GM18520 (cell line): ENCODE results near the gene MAP4K5.
"Not testable (repeated sequence)": the region's sequence is repeated elsewhere in the genome, so short reads cannot be mapped to it uniquely, and the experiment has no call there.

Experiments
- ATAC-seq: cut with Tn5 transposase; IDR thresholded peaks from one replicate; pipeline ENCODE4 v1.9.1; 2021; ENCODE audit not compliant: unreplicated experiment

The MAP4K5 gene

GRCh38 chr14:50533241-50533705, 904 bp upstream of the MAP4K5 start:
- ATAC-seq: no peak

- peak; percentile 3 for ATAC-seq
Observed at GRCh38 chr14:50531595-50532501, 521 bp downstream of the MAP4K5 start.

- ATAC-seq: no peak
Observed at GRCh38 chr14:50530794-50531365, 1.5 kb downstream of the MAP4K5 start.

- no peak for ATAC-seq
Observed at GRCh38 chr14:50530358-50530757, 2.0 kb downstream of the MAP4K5 start.

DNA sequence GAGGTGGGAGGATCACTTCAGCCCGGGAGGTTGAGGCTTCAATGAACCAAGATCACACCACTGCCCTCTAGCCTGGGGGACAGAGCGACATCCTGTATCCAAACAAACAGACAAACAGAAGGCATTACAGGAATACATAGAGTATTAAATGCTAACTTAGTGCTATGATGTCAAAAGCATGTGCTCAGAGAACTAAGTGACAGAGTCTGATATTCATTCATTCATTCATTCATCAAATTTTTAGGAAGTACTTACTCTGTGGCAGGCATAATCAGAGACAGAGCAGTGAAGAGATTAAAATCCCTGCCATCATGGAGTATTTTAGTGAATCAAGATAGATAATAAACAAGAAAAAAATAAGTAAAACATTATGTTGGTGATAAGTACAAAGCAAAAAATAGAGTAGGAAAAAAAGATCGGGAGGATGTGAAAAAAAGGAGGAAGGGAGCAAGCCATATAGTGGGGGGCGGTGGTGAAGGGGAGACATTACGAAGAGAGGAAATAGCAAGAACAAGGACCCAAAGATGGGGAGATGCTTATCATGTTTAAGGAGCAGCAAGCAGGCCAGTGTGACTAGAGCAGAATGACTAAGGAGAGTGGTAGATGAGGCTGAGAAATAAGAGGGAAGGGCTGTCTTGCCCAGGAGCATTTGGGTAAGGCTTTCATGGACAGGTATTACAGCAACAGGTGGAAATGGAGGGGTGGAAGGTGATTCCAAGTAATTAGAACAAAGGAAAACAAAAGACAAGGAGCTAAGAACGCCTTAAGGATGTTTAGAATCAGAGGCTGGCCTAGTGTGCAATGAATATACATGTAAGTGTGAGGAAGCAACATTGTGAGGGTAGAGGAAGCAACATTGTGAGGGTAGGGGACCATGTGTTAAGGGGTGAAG, 2.8 kb downstream of the MAP4K5 start:
- no peak for ATAC-seq

- no peak for ATAC-seq
Observed at GRCh38 chr14:50528000-50528399, 4.4 kb downstream of the MAP4K5 start.

GRCh38 chr14:50524731-50525515, 7.4 kb downstream of the MAP4K5 start:
- no peak for ATAC-seq

GRCh38 chr14:50524060-50524459, 8.3 kb downstream of the MAP4K5 start:
- no peak for ATAC-seq

- no peak for ATAC-seq
Observed at GRCh38 chr14:50523271-50524041, 8.9 kb downstream of the MAP4K5 start.

- peak; percentile 44 for ATAC-seq
Observed at GRCh38 chr14:50521912-50522341, 10.4 kb downstream of the MAP4K5 start.

GRCh38 chr14:50520947-50521815, 11.2 kb downstream of the MAP4K5 start:
- peak; percentile 64 for ATAC-seq

DNA sequence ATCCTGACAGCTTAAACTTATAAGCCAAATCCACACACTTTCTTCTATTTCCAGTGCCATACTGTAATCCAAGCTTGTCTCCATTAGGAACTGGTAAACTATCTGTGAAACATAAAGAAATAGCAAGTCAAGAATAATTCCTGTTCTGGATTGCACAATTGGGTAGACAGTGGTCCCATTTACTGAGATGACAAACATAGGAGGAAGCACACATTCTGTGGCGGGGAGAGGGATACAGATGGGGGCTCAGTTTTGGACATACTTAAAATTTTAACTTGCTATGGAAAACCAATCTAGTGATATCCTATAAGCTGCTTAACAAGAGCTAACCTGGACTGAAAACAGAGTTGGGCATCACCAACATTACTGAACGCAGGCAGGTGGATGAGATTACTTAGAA, 16.3 kb downstream of the MAP4K5 start:
- ATAC-seq: no peak

- no peak for ATAC-seq
Observed at GRCh38 chr14:50512463-50512862, 19.9 kb downstream of the MAP4K5 start.

DNA sequence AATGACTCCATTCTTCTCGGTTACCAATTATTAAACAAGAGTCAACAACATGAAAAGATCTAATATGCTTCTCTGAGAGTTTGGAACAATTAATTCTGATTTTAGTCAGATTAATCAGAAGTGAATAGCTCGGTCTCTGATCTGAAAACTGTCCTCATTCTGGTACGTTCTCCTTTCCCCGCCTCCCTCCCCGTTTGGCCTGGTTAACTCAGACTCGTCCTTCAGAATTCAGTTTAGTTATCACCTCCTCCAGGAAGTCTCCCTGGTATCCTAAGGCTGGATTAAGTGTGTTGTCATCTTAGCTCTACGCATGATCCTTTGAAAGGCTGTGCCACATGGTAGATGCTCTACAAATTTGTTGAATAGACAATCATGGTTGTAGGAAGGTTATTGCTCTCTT, 22.2 kb downstream of the MAP4K5 start:
- ATAC-seq: no peak

GRCh38 chr14:50507078-50507477, 25.3 kb downstream of the MAP4K5 start:
- ATAC-seq: not testable (repeated sequence)

DNA sequence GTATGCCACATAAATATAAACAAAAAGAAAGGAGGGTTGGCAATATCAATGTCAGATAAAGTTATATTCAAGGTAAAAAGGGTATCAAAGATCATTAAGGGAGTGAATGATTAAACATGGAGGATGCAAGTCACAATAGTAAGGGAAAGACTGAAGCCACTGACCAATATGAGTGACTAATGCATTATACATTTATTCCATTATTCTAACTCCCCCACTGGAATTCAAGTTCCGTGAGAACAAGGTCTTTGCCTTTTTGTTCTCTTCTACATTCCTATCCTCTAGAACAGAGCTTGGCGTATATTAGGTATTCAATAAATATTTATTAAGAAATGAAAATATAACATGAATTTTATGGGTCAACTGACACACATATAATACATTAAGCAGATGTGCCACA, 30.7 kb downstream of the MAP4K5 start:
- no peak for ATAC-seq

- no peak for ATAC-seq
Observed at GRCh38 chr14:50497351-50497750, 35.0 kb downstream of the MAP4K5 start.

GRCh38 chr14:50489851-50490250, 42.5 kb downstream of the MAP4K5 start:
- no peak for ATAC-seq

DNA sequence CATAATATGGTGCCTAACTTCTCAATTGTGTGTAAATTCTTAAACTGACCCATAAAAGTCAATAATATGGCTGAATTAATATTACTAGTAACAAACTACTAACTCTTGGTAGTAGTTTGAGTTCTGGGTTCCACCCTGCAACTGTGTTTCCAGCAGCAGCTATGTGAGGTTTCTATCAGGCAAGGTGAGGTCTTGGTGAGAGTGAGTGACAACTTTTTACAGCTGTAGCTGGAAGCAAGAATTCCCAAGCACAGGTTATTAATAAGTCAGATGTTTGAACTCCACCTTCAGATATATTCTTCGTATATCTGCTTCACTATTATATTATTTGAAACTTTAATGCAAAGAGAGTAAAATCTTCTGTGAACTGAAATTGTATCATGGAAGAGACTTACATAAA, 43.8 kb downstream of the MAP4K5 start:
- no peak for ATAC-seq
